WERI-Rb-1 (cell line): ENCODE measurements around the gene MTHFD2L.

ENCODE experiments used
- DNase-seq: peaks from one replicate; pipeline ENCODE4 v3.0.0-alpha.2; 2020
- H3K27ac ChIP-seq: fragments of 250-450 bp; sonication (Bioruptor Pico); 2 replicates; pipeline ENCODE4 v1.5.1; 2020; ENCODE audit warnings: mild to moderate bottlenecking, moderate library complexity
- H3K27me3 ChIP-seq: fragments of 250-450 bp; sonication (Bioruptor Pico); 2 replicates; pipeline ENCODE4 v1.5.1; 2021; ENCODE audit warnings: mild to moderate bottlenecking, low read depth, moderate library complexity; ENCODE audit not compliant: insufficient read depth, severe bottlenecking
- H3K36me3 ChIP-seq: fragments of 250-450 bp; sonication (Bioruptor Pico); 2 replicates; pipeline ENCODE4 v1.5.1; 2020; ENCODE audit warnings: mild to moderate bottlenecking, moderate library complexity
- H3K4me3 ChIP-seq: 2 replicates; pipeline ENCODE4 v1.5.1; 2011; ENCODE audit warnings: low read depth, mild to moderate bottlenecking, control low read depth, low read length
- H3K9me3 ChIP-seq: fragments of 250-450 bp; sonication (Bioruptor Pico); 2 replicates; pipeline ENCODE4 v1.5.1; 2021; ENCODE audit warnings: mild to moderate bottlenecking, moderate library complexity; ENCODE audit not compliant: severe bottlenecking
- TF ChIP-seq, protein P1 (sequence below): IDR thresholded peaks from 2 replicates; pipeline ENCODE4 v1.5.1; 2011; ENCODE audit warnings: low read depth, mild to moderate bottlenecking, control low read depth, inconsistent platforms, low read length

The MTHFD2L gene

DNA sequence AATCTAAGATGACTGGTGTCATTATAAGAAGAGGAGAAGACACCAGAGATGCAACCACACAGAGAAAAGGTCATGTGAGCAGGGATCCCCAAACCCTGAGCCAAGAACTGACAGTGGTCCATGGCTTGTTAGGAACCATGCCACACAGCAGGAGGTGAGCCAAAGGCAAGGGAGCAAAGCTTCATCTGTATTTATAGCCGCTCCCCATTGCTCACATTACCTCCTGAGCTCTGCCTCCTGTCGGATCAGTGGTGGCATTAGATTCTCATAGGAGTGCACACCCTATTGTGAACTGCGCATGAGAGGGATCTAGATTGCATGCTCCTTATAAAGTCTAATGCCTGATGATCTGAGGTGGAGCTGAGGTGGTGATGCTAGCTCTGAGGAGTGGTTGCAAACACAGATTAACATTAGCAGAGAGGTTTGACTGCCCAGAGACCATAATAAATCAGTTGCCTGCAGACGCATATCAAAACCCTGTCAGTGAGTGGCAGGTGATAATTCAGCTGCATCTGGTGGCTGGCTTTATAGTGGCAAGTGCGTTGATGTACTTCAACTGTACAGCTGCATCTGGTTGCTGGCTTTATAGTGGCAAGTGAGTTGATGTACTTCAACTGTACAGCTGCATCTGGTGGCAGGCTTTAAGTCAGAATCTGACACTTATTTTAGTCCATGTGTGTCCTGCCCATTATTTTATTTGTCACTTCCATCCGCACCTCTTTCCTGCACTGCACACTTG lies 39.1 kb upstream of the MTHFD2L start:
- DNase-seq = no peak
- Histone ChIP-seq H3K27ac (no peak overlapping the region), H3K27me3 (no peaks in the 10 kb centered on the region), H3K36me3 (no peaks in the 10 kb centered on the region), H3K9me3 (no peaks in the 10 kb centered on the region), H3K4me3 (no peak overlapping the region)
- TF ChIP-seq, protein P1, sequence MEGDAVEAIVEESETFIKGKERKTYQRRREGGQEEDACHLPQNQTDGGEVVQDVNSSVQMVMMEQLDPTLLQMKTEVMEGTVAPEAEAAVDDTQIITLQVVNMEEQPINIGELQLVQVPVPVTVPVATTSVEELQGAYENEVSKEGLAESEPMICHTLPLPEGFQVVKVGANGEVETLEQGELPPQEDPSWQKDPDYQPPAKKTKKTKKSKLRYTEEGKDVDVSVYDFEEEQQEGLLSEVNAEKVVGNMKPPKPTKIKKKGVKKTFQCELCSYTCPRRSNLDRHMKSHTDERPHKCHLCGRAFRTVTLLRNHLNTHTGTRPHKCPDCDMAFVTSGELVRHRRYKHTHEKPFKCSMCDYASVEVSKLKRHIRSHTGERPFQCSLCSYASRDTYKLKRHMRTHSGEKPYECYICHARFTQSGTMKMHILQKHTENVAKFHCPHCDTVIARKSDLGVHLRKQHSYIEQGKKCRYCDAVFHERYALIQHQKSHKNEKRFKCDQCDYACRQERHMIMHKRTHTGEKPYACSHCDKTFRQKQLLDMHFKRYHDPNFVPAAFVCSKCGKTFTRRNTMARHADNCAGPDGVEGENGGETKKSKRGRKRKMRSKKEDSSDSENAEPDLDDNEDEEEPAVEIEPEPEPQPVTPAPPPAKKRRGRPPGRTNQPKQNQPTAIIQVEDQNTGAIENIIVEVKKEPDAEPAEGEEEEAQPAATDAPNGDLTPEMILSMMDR = no peak

GRCh38 chr4:74120086-74120485 lies 37.8 kb upstream of the MTHFD2L start:
- Histone ChIP-seq H3K27me3 (no peaks in the 10 kb centered on the region), H3K9me3 (no peaks in the 10 kb centered on the region), H3K27ac (no peak overlapping the region), H3K4me3 (no peak overlapping the region), H3K36me3 (no peaks in the 10 kb centered on the region)
- TF ChIP-seq, protein P1 = no peak
- DNase-seq = no peak

DNA sequence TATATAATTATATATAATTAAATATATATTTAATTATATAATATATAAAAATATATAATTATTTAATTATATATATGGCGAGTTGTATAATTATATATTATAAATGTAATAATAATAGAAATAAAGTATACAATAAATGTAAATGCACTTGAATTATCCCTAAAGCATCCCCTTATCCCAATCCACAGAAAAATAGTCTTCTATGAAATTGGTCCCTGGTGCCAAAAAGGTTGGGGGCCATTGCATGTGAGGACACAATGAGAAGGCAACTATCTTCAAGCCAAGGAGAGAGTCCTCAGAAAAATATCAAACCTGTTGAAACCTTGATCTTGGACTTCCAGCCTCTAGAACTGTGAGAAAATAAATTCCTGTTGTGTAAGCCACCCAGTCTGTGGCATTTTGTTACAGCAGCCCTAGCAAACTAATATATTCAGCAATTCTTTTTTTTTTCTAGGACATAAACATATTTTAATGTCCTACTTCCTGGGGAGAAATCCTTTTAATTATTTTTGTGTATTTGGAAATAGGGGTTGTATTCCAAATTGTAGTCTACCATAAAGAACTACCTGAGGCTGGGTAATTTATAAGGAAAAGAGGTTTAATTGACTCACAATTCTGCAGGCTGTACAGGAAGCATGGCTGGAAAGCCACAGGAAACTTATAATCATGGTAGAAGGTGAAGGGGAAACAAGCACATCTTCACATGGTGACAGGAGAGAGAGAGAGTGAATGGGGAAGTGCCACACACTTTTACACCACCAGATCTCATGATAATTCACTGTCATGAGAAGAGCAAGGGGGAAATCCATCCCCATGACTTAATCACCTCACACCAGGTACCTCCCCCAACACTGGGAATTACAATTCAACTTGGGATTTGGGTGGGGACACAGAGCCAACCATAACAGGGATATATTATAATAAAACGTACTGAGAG lies 36.0 kb upstream of the MTHFD2L start:
- Histone ChIP-seq H3K36me3 (no peaks in the 10 kb centered on the region), H3K27ac (no peak overlapping the region), H3K27me3 (no peaks in the 10 kb centered on the region), H3K4me3 (no peak overlapping the region), H3K9me3 (no peaks in the 10 kb centered on the region)
- DNase-seq = no peak
- TF ChIP-seq, protein P1 = no peak

DNA sequence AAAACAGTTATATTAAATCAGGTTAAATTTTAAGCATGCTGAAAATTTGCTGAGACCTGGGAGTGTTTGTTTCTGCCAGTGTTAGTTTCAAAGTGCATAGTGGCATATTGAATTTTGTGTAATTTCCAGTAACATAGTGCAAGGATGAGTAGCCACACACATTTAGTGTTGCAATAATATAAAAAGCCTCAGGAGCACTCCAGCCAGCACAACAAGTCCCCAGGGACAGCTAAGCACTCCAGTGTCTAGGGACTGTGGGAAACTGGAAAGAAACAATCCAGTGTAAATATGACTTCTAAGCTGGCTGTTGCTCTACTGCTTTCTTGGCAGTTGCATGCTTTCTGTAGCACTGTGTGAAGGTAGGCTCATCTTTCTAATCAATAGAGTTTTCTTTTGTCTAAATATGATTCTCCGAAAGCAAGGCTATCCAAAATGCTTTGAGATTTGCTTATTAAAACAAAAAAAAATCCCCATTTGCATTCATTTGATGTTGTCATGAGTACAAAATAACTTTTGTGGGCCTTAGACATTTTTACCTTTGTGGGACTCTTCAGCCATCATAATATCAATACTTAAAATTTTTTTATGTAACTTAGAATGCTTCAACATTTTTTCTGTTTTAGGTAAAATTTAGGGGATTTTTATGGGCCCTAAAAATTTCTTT lies 34.7 kb upstream of the MTHFD2L start:
- TF ChIP-seq, protein P1 = no peak
- no peak overlapping the region for H3K27ac ChIP-seq
- H3K4me3 ChIP-seq = no peak overlapping the region
- DNase-seq = no peak
- H3K27me3 ChIP-seq = no peaks in the 10 kb centered on the region
- H3K9me3 ChIP-seq = no peaks in the 10 kb centered on the region
- H3K36me3 ChIP-seq = no peaks in the 10 kb centered on the region

DNA sequence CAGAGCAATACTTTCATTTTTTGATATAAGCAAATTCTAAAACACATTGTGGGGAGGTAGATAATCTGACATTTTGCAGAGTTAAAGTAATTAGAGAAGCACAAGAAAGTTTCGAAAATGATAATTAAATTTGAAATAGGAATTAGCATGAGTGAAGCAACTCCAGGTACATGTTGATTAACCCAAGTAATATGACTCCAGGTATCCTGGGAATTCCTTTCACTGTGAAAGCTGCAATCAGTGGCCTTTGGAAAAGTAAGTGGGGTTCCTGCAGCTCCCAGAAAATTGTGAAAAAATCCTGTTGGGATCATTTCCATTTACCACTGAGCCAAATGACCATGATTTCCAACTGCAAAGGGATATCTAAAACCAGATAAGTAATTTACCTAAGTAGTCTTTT lies 32.9 kb upstream of the MTHFD2L start:
- H3K4me3 ChIP-seq = no peak overlapping the region
- no peaks in the 10 kb centered on the region for H3K36me3 ChIP-seq
- H3K27ac ChIP-seq = no peak overlapping the region
- TF ChIP-seq, protein P1 = no peak
- no peaks in the 10 kb centered on the region for H3K27me3 ChIP-seq
- H3K9me3 ChIP-seq = no peaks in the 10 kb centered on the region
- no peak for DNase-seq
